ENCODE results near the gene SEMA3F. TPM values are rescaled to one million over a fixed set of nuclear protein-coding genes. Genes with fewer than 3 reads are reported as not detected.
A peak's percentile ranks its signal among the peaks of the same experiment; 100 is the strongest.

SEMA3F gene
- total RNA-seq, 2 experiments from 2014 or later: 0.07 to 0.09 TPM

GRCh38 chr3:50187750-50188149 lies 32.6 kb downstream of the SEMA3F start:
- no peaks in the 10 kb centered on the region for H3K36me3 Mint-ChIP-seq
- no peak overlapping the region for H3K4me3 Mint-ChIP-seq
- CTCF ChIA-PET: interaction anchor here (3.4 to 10.9 kb wide), 2 partner anchors 36 to 67 kb away, joined by 30 to 398 read pairs; no protein-coding TSS in a partner anchor
- no peak for ATAC-seq
- H3K9me3 Mint-ChIP-seq (ENCODE audit: low read depth): no peaks in the 10 kb centered on the region
- no peak for DNase-seq
- peaks cover 2% of the 10 kb centered on the region for H3K27me3 Mint-ChIP-seq
- H3K4me1 Mint-ChIP-seq: no peaks in the 10 kb centered on the region
- H3K27ac Mint-ChIP-seq: no peak overlapping the region

- peaks cover 10% of the 10 kb centered on the region for H3K27me3 Mint-ChIP-seq
- H3K9me3 Mint-ChIP-seq (ENCODE audit: low read depth): no peaks in the 10 kb centered on the region
- ATAC-seq (peak; percentile 65), DNase-seq (peak; percentile 63)
- no peak overlapping the region for H3K4me3 Mint-ChIP-seq
- no peaks in the 10 kb centered on the region for H3K36me3 Mint-ChIP-seq
- no peak overlapping the region for H3K27ac Mint-ChIP-seq
- H3K4me1 Mint-ChIP-seq: peaks cover 4% of the 10 kb centered on the region
- CTCF ChIA-PET: interaction anchor here (0.7 to 10.9 kb wide), 7 partner anchors 19 to 99 kb away, joined by 3 to 398 read pairs (median 5); partner anchors contain the start of gene SLC38A3
Measured at GRCh38 chr3:50189274-50189673, 34.1 kb downstream of the SEMA3F start.

- H3K27me3 Mint-ChIP-seq: peaks cover 13% of the 10 kb centered on the region
- ATAC-seq (no peak), DNase-seq (no peak)
- no peak overlapping the region for H3K27ac Mint-ChIP-seq
- H3K4me3 Mint-ChIP-seq: no peak overlapping the region
- CTCF ChIA-PET: interaction anchor here (0.6 to 10.9 kb wide), 7 partner anchors 18 to 84 kb away, joined by 4 to 398 read pairs (median 5); partner anchors contain the start of gene SLC38A3
- peaks cover 10% of the 10 kb centered on the region for H3K4me1 Mint-ChIP-seq
- H3K36me3 Mint-ChIP-seq: no peaks in the 10 kb centered on the region
- no peaks in the 10 kb centered on the region for H3K9me3 Mint-ChIP-seq (ENCODE audit: low read depth)
Measured at GRCh38 chr3:50189989-50190388, 34.9 kb downstream of the SEMA3F start.

GRCh38 chr3:50190936-50191660 lies 36.0 kb downstream of the SEMA3F start, which contains the start of gene GNAT1:
Gene GNAT1, plus strand, starts transcription at chr3:50191610. Its CDS starts 116 bp downstream, at chr3:50191726.
- Mint-ChIP-seq H3K27me3 (peaks cover 13% of the 10 kb centered on the region), H3K36me3 (no peaks in the 10 kb centered on the region), H3K9me3 (ENCODE audit: low read depth) (no peaks in the 10 kb centered on the region), H3K4me1 (peaks cover 10% of the 10 kb centered on the region), H3K4me3 (no peak within 1 kb of the TSS), H3K27ac (no peak within 1 kb of the TSS)
- no peak for DNase-seq
- ATAC-seq: no peak
- CTCF ChIA-PET: interaction anchor here (1.0 to 10.9 kb wide), 8 partner anchors 17 to 90 kb away, joined by 3 to 398 read pairs (median 6); partner anchors contain the start of gene SLC38A3

GRCh38 chr3:50192124-50192523 lies 37.0 kb downstream of the SEMA3F start:
- DNase-seq (no peak), ATAC-seq (no peak)
- H3K27me3 Mint-ChIP-seq: peaks cover 20% of the 10 kb centered on the region

GRCh38 chr3:50192689-50193141 lies 37.6 kb downstream of the SEMA3F start:
- CTCF ChIA-PET: interaction anchor here (0.7 to 10.9 kb wide), 16 partner anchors 10 to 131 kb away, joined by 3 to 398 read pairs (median 4); partner anchors contain the start of genes SEMA3B and SLC38A3
- ATAC-seq (peak; percentile 38), DNase-seq (peak; percentile 85)
- Mint-ChIP-seq H3K36me3 (no peaks in the 10 kb centered on the region), H3K27ac (no peak overlapping the region), H3K9me3 (ENCODE audit: low read depth) (no peaks in the 10 kb centered on the region), H3K4me1 (peaks cover 10% of the 10 kb centered on the region), H3K4me3 (no peak overlapping the region), H3K27me3 (peaks cover 25% of the 10 kb centered on the region)

More at GRCh38 chr3:50192124-50192523, 37.0 kb downstream of the SEMA3F start:
- Mint-ChIP-seq H3K4me1 (peaks cover 10% of the 10 kb centered on the region), H3K36me3 (no peaks in the 10 kb centered on the region), H3K9me3 (ENCODE audit: low read depth) (no peaks in the 10 kb centered on the region), H3K4me3 (no peak overlapping the region), H3K27ac (no peak overlapping the region)
- CTCF ChIA-PET: interaction anchor here (0.7 to 10.9 kb wide), 16 partner anchors 9 to 132 kb away, joined by 3 to 398 read pairs (median 4); partner anchors contain the start of genes SEMA3B and SLC38A3

GRCh38 chr3:50193286-50193685 lies 38.2 kb downstream of the SEMA3F start:
- CTCF ChIA-PET: interaction anchor here (0.7 to 10.9 kb wide), 14 partner anchors 15 to 291 kb away, joined by 3 to 398 read pairs (median 10); partner anchors contain the start of genes IFRD2, SEMA3B, SLC38A3 and TUSC2
- DNase-seq (no peak), ATAC-seq (no peak)
- Mint-ChIP-seq H3K4me1 (peaks cover 10% of the 10 kb centered on the region), H3K36me3 (no peaks in the 10 kb centered on the region), H3K9me3 (ENCODE audit: low read depth) (no peaks in the 10 kb centered on the region), H3K27ac (no peak overlapping the region), H3K27me3 (peaks cover 25% of the 10 kb centered on the region), H3K4me3 (no peak overlapping the region)

GRCh38 chr3:50193746-50194127 lies 38.6 kb downstream of the SEMA3F start:
- CTCF ChIA-PET: interaction anchor here (0.7 to 10.9 kb wide), 27 partner anchors 14 to 292 kb away, joined by 3 to 398 read pairs (median 6); partner anchors contain the start of genes IFRD2, LSMEM2, SEMA3B and SLC38A3
- H3K4me3 Mint-ChIP-seq: no peak overlapping the region
- no peak overlapping the region for H3K27ac Mint-ChIP-seq

GRCh38 chr3:50194128-50194902 lies 39.2 kb downstream of the SEMA3F start:
- Mint-ChIP-seq H3K27me3 (peaks cover 30% of the 10 kb centered on the region), H3K4me3 (no peak overlapping the region), H3K27ac (no peak overlapping the region), H3K9me3 (ENCODE audit: low read depth) (no peaks in the 10 kb centered on the region), H3K4me1 (peaks cover 10% of the 10 kb centered on the region), H3K36me3 (no peaks in the 10 kb centered on the region)
- ATAC-seq (peak; percentile 90), DNase-seq (peak; percentile 83)
- CTCF ChIA-PET: interaction anchor here (0.6 to 10.9 kb wide), 34 partner anchors 14 to 292 kb away, joined by 3 to 398 read pairs (median 5); partner anchors contain the start of genes GNAI2, HYAL3, IFRD2 and LSMEM2

More at GRCh38 chr3:50193746-50194127, 38.6 kb downstream of the SEMA3F start:
- no peaks in the 10 kb centered on the region for H3K9me3 Mint-ChIP-seq (ENCODE audit: low read depth)
- H3K27me3 Mint-ChIP-seq: peaks cover 27% of the 10 kb centered on the region
- DNase-seq: no peak
- peaks cover 10% of the 10 kb centered on the region for H3K4me1 Mint-ChIP-seq
- H3K36me3 Mint-ChIP-seq: no peaks in the 10 kb centered on the region
- ATAC-seq: no peak

- no peaks in the 10 kb centered on the region for H3K36me3 Mint-ChIP-seq
- peak; percentile 53 for DNase-seq
- no peak overlapping the region for H3K27ac Mint-ChIP-seq
- CTCF ChIA-PET: interaction anchor here (0.7 to 10.9 kb wide), 30 partner anchors 13 to 162 kb away, joined by 3 to 398 read pairs (median 6); partner anchors contain the start of genes GNAI2, HYAL3, IFRD2 and LSMEM2
- no peaks in the 10 kb centered on the region for H3K9me3 Mint-ChIP-seq (ENCODE audit: low read depth)
- H3K4me1 Mint-ChIP-seq: peaks cover 10% of the 10 kb centered on the region
- H3K27me3 Mint-ChIP-seq: peaks cover 30% of the 10 kb centered on the region
- ATAC-seq: peak; percentile 75
- no peak overlapping the region for H3K4me3 Mint-ChIP-seq
Measured at GRCh38 chr3:50194903-50195500, 39.9 kb downstream of the SEMA3F start.

GRCh38 chr3:50195501-50196252 lies 40.6 kb downstream of the SEMA3F start:
- no peaks in the 10 kb centered on the region for H3K9me3 Mint-ChIP-seq (ENCODE audit: low read depth)
- H3K27me3 Mint-ChIP-seq: peaks cover 32% of the 10 kb centered on the region
- CTCF ChIA-PET: interaction anchor here (0.9 to 10.9 kb wide), 15 partner anchors 12 to 133 kb away, joined by 3 to 398 read pairs (median 10); partner anchors contain the start of genes GNAI2, HYAL3, IFRD2 and LSMEM2
- peaks cover 10% of the 10 kb centered on the region for H3K4me1 Mint-ChIP-seq
- DNase-seq: no peak
- H3K36me3 Mint-ChIP-seq: no peaks in the 10 kb centered on the region
- no peak overlapping the region for H3K27ac Mint-ChIP-seq
- H3K4me3 Mint-ChIP-seq: no peak overlapping the region
- ATAC-seq: no peak

All from activated CD8-positive, alpha-beta memory T cell treated with anti-CD3 and anti-CD28 coated beads, Interleukin-2, amount 10 ng/mL, durations not matched to agents 7 days and 5 days (primary cell).